CD4-positive, alpha-beta T cell (primary cell): ENCODE data around the gene DLL1. TPM values are rescaled to one million over a fixed set of nuclear protein-coding genes. Genes with fewer than 3 reads are reported as not detected.

Experiments
- ATAC-seq: fragments of 200-7000 bp; cut with Tn5 transposase; one replicate; pipeline ENCODE4 v1.10.0; 2022; ENCODE audit warnings: mild to moderate bottlenecking; ENCODE audit not compliant: poor library complexity
- CTCF ChIA-PET: fragments of 350-600 bp; sonication (Branson Sonifier 250); formaldehyde crosslinking; loops from one replicate; lab custom pipeline; 2021; ENCODE audit warnings: antibody characterized with exemption, inconsistent platforms; lab: Charles Lee
- POLR2A ChIA-PET: fragments of 350-600 bp; sonication (Branson Sonifier 250); formaldehyde crosslinking; loops from one replicate; lab custom pipeline; 2021; ENCODE audit warnings: antibody characterized with exemption, inconsistent platforms; lab: Charles Lee
- DNase-seq, 14 experiments: peaks; one replicate each; pipeline ENCODE4 v3.0.0-alpha.2; 2013 to 2020; ENCODE audit warnings: mixed read lengths in 2 of 14
- H3K27ac ChIP-seq, 2 donors: one replicate each; pipeline versions ENCODE4 v1.5.1 to v1.7.0; 2013; ENCODE audit warnings: low read length in 2 of 2, low read depth in 1 of 2, mild to moderate bottlenecking in 1 of 2
- H3K27me3 ChIP-seq, 2 experiments: 1 replicate in 1 of 2; 2 replicates in 1 of 2; pipeline versions ENCODE4 v1.6.1 to v1.7.0; 2013; ENCODE audit warnings: low read length in 2 of 2, control low read depth in 1 of 2, mild to moderate bottlenecking in 1 of 2, moderate library complexity in 1 of 2; ENCODE audit not compliant: insufficient read depth in 2 of 2, control insufficient read depth in 1 of 2
- H3K36me3 ChIP-seq: one replicate; pipeline ENCODE4 v1.6.1; 2013; ENCODE audit warnings: low read length, control low read depth; ENCODE audit not compliant: insufficient read depth
- H3K4me1 ChIP-seq: one replicate; pipeline ENCODE4 v1.6.1; 2013; ENCODE audit warnings: low read length, control low read depth; ENCODE audit not compliant: insufficient read depth
- H3K4me3 ChIP-seq: one replicate; pipeline ENCODE4 v1.5.1; 2013; ENCODE audit warnings: mild to moderate bottlenecking, low read length, moderate library complexity
- H3K9me3 ChIP-seq, 2 experiments: 1 replicate in 1 of 2; 2 replicates in 1 of 2; pipeline versions ENCODE4 v1.6.1 to v1.7.0; 2013; ENCODE audit warnings: low read length in 2 of 2, mild to moderate bottlenecking in 2 of 2, control low read depth in 1 of 2, moderate library complexity in 1 of 2; ENCODE audit not compliant: control insufficient read depth in 1 of 2, insufficient read depth in 1 of 2
- H3K27ac Mint-ChIP-seq: one replicate; pipeline ENCODE4 v1.8.0; 2020; ENCODE audit warnings: mixed read lengths
- H3K27me3 Mint-ChIP-seq: one replicate; pipeline ENCODE4 v1.8.0; 2021; ENCODE audit warnings: mixed read lengths
- H3K36me3 Mint-ChIP-seq: one replicate; pipeline ENCODE4 v1.8.0; 2021; ENCODE audit warnings: low read depth, mixed read lengths
- H3K4me1 Mint-ChIP-seq: one replicate; pipeline ENCODE4 v1.8.0; 2021; ENCODE audit warnings: low read depth, mixed read lengths
- H3K4me3 Mint-ChIP-seq: one replicate; pipeline ENCODE4 v1.8.0; 2020; ENCODE audit warnings: mild to moderate bottlenecking, mixed read lengths
- H3K9me3 Mint-ChIP-seq: one replicate; pipeline ENCODE4 v1.8.0; 2020; ENCODE audit warnings: mixed read lengths
- intact Hi-C, 2 experiments: fragments of 100-400 bp; cut with DNase I in 1 of 2; cut with micrococcal nuclease in 1 of 2; formaldehyde crosslinking; loops; one replicate each; pipeline versions ENCODE4 v1.15.1 to v1.9.0; 2023 to 2025; cut with DNase I, micrococcal nuclease
- total RNA-seq, 174 experiments: library from RNA in 2 of 174; stranded (reverse) in 2 of 174; gene quantifications; one replicate each; pipeline ENCODE4 v1.2.3 and lab custom pipeline; 2021 to 2026
- TF ChIP-seq, protein P1 (sequence below): fragments of 200-600 bp; IDR thresholded peaks from one replicate; pipeline ENCODE4 v1.8.0; 2022; ENCODE audit warnings: antibody characterized with exemption, mild to moderate bottlenecking

Gene DLL1
- total RNA-seq, 2 experiments from 2014 or later: 7.1 to 7.2 TPM

DNA sequence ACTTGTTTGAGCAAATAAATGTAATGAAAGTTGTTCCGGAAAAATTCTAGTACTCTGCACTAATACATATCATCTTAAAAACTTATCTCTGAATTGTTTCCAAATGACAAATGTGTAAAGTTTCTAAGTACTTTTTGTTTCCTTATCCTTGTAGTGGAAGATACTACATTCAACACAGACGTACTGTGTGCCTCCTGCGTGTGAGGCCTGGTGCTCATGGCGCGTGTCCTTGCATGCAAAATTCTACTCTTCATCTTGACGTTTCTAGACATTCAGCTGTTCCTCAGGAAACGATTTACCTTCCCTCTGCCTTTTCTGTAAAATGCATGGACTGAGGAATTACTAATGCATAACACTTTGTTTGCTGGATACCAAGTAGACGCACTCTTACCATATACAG lies 11.5 kb downstream of the DLL1 start:
- Histone ChIP-seq H3K4me1 (peaks cover 31% of the 10 kb centered on the region), H3K27ac (no peak overlapping the region), H3K36me3 (no peaks in the 10 kb centered on the region), H3K9me3 (peaks cover 0 to 29% of the 10 kb centered on the region in 2 experiments), H3K27me3 (no peaks in the 10 kb centered on the region), H3K4me3 (no peak overlapping the region)
- Mint-ChIP-seq H3K4me1 (peaks cover 42% of the 10 kb centered on the region), H3K4me3 (no peak overlapping the region), H3K27me3 (no peaks in the 10 kb centered on the region), H3K36me3 (peaks cover 13% of the 10 kb centered on the region), H3K9me3 (no peaks in the 10 kb centered on the region), H3K27ac (peak overlapping the region; percentile 92)
- intact Hi-C loops: no loop called here
- ATAC-seq (no peak), DNase-seq (no peak)
- ChIA-PET CTCF (no interaction called here), POLR2A (interaction anchor here (1.2 to 3.5 kb wide), 3 partner anchors 8 to 15 kb away, joined by 3 to 22 read pairs (median 17); partner anchors contain the start of gene DLL1)
- TF ChIP-seq, protein P1, sequence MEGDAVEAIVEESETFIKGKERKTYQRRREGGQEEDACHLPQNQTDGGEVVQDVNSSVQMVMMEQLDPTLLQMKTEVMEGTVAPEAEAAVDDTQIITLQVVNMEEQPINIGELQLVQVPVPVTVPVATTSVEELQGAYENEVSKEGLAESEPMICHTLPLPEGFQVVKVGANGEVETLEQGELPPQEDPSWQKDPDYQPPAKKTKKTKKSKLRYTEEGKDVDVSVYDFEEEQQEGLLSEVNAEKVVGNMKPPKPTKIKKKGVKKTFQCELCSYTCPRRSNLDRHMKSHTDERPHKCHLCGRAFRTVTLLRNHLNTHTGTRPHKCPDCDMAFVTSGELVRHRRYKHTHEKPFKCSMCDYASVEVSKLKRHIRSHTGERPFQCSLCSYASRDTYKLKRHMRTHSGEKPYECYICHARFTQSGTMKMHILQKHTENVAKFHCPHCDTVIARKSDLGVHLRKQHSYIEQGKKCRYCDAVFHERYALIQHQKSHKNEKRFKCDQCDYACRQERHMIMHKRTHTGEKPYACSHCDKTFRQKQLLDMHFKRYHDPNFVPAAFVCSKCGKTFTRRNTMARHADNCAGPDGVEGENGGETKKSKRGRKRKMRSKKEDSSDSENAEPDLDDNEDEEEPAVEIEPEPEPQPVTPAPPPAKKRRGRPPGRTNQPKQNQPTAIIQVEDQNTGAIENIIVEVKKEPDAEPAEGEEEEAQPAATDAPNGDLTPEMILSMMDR: no peak

DNA sequence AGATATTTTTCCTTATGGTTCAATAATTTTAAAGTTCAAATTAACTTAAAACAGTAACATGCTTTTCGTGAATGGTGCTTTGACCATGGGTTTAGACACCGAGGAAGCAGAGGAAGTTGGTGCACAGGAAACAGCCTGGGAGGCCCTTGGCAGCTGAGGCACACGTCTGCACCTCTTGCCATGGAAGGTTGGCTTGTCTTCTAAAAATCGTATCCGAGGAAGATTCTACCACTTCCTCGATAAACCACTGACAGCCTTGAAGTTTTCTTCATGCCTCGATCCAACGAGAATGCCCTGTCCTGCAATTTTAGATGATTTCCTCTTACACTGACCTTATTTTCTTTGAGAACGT lies 12.2 kb downstream of the DLL1 start:
- no peaks in the 10 kb centered on the region for H3K27me3 Mint-ChIP-seq
- Histone ChIP-seq H3K9me3 (peaks cover 0 to 36% of the 10 kb centered on the region in 2 experiments), H3K4me1 (peaks cover 35% of the 10 kb centered on the region), H3K27me3 (no peaks in the 10 kb centered on the region), H3K36me3 (no peaks in the 10 kb centered on the region), H3K27ac (peak overlapping the region in 1 of 2 donors; percentile 5), H3K4me3 (no peak overlapping the region)
- peak overlapping the region; percentile 47 for H3K27ac Mint-ChIP-seq
- H3K9me3 Mint-ChIP-seq: no peaks in the 10 kb centered on the region
- H3K36me3 Mint-ChIP-seq: peaks cover 17% of the 10 kb centered on the region
- POLR2A ChIA-PET: interaction anchor here (1.6 to 3.5 kb wide), 2 partner anchors 11 to 13 kb away, joined by 4 to 22 read pairs; partner anchors contain the start of gene DLL1
- intact Hi-C loops: no loop called here
- TF ChIP-seq, protein P1: no peak
- H3K4me3 Mint-ChIP-seq: peak overlapping the region; percentile 57
- DNase-seq: peak in 3 of 14 experiments; percentile 25 to 47 (median 36)
- CTCF ChIA-PET: no interaction called here
- no peak for ATAC-seq
- peaks cover 42% of the 10 kb centered on the region for H3K4me1 Mint-ChIP-seq

DNA sequence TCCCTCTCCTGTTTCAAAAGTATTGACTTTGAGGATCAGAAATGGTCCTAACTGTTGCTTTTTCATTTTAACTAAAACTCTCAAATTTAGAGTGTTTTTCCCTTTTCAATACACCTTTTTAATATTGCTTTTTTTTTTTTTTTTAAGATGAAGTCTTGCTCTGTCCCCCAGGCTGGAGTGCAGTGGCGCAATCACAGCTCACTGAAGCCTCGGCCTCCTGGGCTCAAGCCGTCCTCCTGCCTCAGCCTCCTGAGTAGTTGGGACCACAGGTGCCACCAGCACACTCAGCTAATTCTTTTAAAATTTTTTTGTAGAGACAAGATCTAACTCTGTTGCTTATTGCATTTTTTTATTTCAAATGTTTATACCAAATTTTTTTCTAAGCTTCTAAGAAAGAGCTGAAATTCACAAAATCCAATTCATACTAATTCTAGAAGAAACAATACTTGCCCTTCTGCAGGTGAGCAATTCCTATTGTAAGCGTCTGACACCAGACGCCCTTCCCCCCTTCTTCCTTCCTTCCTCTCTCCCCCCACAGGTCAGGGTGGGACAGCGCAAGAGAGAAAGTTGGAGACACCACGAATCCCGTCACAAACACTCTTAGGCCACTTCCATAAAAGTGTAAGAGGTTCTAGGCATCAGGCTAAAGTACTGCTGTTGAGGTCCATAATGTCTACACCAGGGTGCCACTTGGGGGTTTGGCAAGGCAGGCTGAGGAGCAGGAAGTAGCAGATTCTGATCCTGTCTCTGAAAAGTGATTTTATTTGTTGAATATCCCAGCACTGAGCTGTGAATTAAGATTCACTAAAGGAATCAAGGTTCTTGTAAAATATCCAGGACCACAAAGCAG lies 12.8 kb downstream of the DLL1 start:
- Histone ChIP-seq H3K4me3 (no peak overlapping the region), H3K9me3 (peaks cover 0 to 37% of the 10 kb centered on the region in 2 experiments), H3K27me3 (peaks cover 0 to 2% of the 10 kb centered on the region in 2 experiments), H3K36me3 (no peaks in the 10 kb centered on the region), H3K4me1 (peaks cover 38% of the 10 kb centered on the region), H3K27ac (peak overlapping the region in 1 of 2 donors; percentile 5)
- H3K36me3 Mint-ChIP-seq: peaks cover 20% of the 10 kb centered on the region
- peaks cover 42% of the 10 kb centered on the region for H3K4me1 Mint-ChIP-seq
- H3K9me3 Mint-ChIP-seq: no peaks in the 10 kb centered on the region
- DNase-seq (peak in 1 of 14 experiments; percentile 22), ATAC-seq (no peak)
- peak overlapping the region; percentile 57 for H3K4me3 Mint-ChIP-seq
- intact Hi-C loops: no loop called here
- TF ChIP-seq, protein P1: no peak
- POLR2A ChIA-PET: interaction anchor here (1.6 to 3.5 kb wide), 2 partner anchors 11 to 13 kb away, joined by 4 to 22 read pairs; partner anchors contain the start of gene DLL1
- H3K27ac Mint-ChIP-seq: peak overlapping the region; percentile 47
- H3K27me3 Mint-ChIP-seq: no peaks in the 10 kb centered on the region
- CTCF ChIA-PET: no interaction called here
